SU-DHL-6 (cell line): ENCODE data around the gene MTMR12.
"Not testable (repeated sequence)": the region's sequence is repeated elsewhere in the genome, so short reads cannot be mapped to it uniquely, and the experiment has no call there.

ENCODE experiments used
- H2AFZ ChIP-seq: fragments of 200-600 bp; sonication (generic); 2 replicates; pipeline ENCODE4 v1.6.1; 2014; ENCODE audit warnings: low read depth, mild to moderate bottlenecking, moderate library complexity, mixed read lengths, antibody characterized with exemption, low read length; ENCODE audit not compliant: severe bottlenecking
- H3F3A ChIP-seq: fragments of 200-600 bp; shearing (Covaris generic); 2 replicates; pipeline ENCODE4 v1.6.0; 2016; ENCODE audit warnings: antibody characterized with exemption, mild to moderate bottlenecking; ENCODE audit not compliant: insufficient read depth
- H3K27ac ChIP-seq: fragments of 200-600 bp; sonication (generic); 2 replicates; pipeline ENCODE4 v1.5.1; 2016; ENCODE audit warnings: low read depth, mild to moderate bottlenecking, low read length, moderate library complexity, mixed read lengths
- H3K27me3 ChIP-seq: fragments of 200-600 bp; sonication (generic), shearing (Covaris generic); 2 replicates; pipeline ENCODE4 v1.6.0; 2014; ENCODE audit warnings: mild to moderate bottlenecking, low read length
- H3K36me3 ChIP-seq: fragments of 200-600 bp; sonication (generic); 2 replicates; pipeline ENCODE4 v1.6.1; 2014; ENCODE audit warnings: mild to moderate bottlenecking, low read length, mixed read lengths
- H3K4me2 ChIP-seq: fragments of 300-600, 200-600 bp; shearing (Covaris generic), sonication (generic); 2 replicates; pipeline ENCODE4 v1.6.0; 2014; ENCODE audit warnings: low read length, low read depth, mild to moderate bottlenecking; ENCODE audit not compliant: poor library complexity, severe bottlenecking
- H3K4me3 ChIP-seq: fragments of 200-600 bp; sonication (generic); 2 replicates; pipeline ENCODE4 v1.5.1; 2014; ENCODE audit warnings: antibody characterized with exemption, low read length, mild to moderate bottlenecking, mixed read lengths; ENCODE audit not compliant: insufficient read depth, poor library complexity, severe bottlenecking
- H3K79me2 ChIP-seq: fragments of 200-600 bp; sonication (generic); 2 replicates; pipeline ENCODE4 v1.6.1; 2014; ENCODE audit warnings: mild to moderate bottlenecking, low read length, moderate library complexity; ENCODE audit not compliant: insufficient read depth
- H3K9ac ChIP-seq: fragments of 200-600 bp; sonication (generic); 2 replicates; pipeline ENCODE4 v1.7.0; 2014; ENCODE audit warnings: mild to moderate bottlenecking, low read length
- H3K9me2 ChIP-seq: fragments of 200-600 bp; sonication (generic); replicated peaks from 2 replicates; pipeline ENCODE4 v1.6.1; 2014; ENCODE audit warnings: low read length; ENCODE audit not compliant: insufficient read depth
- H3K9me3 ChIP-seq: fragments of 200-600 bp; sonication (generic); 2 replicates; pipeline ENCODE4 v1.6.1; 2014; ENCODE audit warnings: low read length, mixed read lengths; ENCODE audit not compliant: insufficient read depth
- H4K20me1 ChIP-seq: fragments of 200-600 bp; sonication (generic); 2 replicates; pipeline ENCODE4 v1.6.1; 2014; ENCODE audit warnings: low read depth, mild to moderate bottlenecking, antibody characterized with exemption, low read length, moderate library complexity, mixed read lengths
- EZH2phosphoT487 ChIP-seq: fragments of 200-600 bp; sonication (generic), shearing (Covaris generic); conservative IDR thresholded peaks from 2 replicates; pipeline ENCODE4 v1.6.1; 2018; ENCODE audit warnings: mild to moderate bottlenecking, antibody characterized with exemption, low read length, moderate library complexity, mixed read lengths
- TF ChIP-seq, protein P1 (sequence below): fragments of 200-600 bp; sonication (generic); IDR thresholded peaks from one replicate; pipeline ENCODE4 v1.5.1; 2017; ENCODE audit warnings: antibody characterized with exemption, mild to moderate bottlenecking, low read length, moderate library complexity; ENCODE audit not compliant: insufficient read depth, poor library complexity, severe bottlenecking

The MTMR12 gene

DNA sequence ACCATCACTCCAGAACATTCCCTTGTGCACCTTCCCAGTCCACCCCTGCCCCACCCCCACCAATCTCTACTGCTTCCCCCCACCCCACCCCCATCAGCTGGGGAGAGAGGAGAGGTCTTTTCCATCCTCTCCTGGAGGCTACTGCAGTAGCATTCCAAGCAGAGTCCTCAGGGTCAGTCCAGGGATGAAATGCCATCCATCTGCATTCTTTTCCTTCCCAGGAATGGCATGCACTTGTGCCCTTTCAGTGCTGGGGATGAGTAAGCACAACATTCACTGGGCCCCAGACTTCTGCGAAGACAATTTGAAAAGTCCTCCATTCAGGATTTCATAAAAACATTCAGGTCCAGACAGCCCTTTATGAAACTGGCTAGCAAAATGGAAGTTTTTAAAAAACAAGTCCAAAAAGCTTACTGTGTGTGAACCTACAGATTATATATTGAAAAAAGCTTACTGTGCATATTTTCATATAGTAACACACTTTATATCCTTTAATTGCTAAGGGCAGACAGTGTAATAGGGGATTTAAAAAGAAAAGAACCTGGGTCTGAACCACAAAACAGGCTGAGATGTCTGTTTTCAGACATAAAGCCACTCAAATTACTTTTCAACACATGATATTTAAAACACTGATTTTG, 88.6 kb downstream of the MTMR12 start:
- Histone ChIP-seq H3K9me3 (no peaks in the 10 kb centered on the region), H3K9ac (no peak overlapping the region), H3K36me3 (no peaks in the 10 kb centered on the region), H3K27ac (no peak overlapping the region), H4K20me1 (no peaks in the 10 kb centered on the region), H3K4me3 (no peak overlapping the region), H3F3A (peaks cover 8% of the 10 kb centered on the region; the same call in 1 of the 2 replicates), H3K27me3 (no peaks in the 10 kb centered on the region), H3K4me2 (no peak overlapping the region), H3K79me2 (no peaks in the 10 kb centered on the region), H2AFZ (no peak overlapping the region), H3K9me2 (no peaks in the 10 kb centered on the region)
- no peak for TF ChIP-seq EZH2phosphoT487
- TF ChIP-seq, protein P1, sequence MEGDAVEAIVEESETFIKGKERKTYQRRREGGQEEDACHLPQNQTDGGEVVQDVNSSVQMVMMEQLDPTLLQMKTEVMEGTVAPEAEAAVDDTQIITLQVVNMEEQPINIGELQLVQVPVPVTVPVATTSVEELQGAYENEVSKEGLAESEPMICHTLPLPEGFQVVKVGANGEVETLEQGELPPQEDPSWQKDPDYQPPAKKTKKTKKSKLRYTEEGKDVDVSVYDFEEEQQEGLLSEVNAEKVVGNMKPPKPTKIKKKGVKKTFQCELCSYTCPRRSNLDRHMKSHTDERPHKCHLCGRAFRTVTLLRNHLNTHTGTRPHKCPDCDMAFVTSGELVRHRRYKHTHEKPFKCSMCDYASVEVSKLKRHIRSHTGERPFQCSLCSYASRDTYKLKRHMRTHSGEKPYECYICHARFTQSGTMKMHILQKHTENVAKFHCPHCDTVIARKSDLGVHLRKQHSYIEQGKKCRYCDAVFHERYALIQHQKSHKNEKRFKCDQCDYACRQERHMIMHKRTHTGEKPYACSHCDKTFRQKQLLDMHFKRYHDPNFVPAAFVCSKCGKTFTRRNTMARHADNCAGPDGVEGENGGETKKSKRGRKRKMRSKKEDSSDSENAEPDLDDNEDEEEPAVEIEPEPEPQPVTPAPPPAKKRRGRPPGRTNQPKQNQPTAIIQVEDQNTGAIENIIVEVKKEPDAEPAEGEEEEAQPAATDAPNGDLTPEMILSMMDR = no peak

DNA sequence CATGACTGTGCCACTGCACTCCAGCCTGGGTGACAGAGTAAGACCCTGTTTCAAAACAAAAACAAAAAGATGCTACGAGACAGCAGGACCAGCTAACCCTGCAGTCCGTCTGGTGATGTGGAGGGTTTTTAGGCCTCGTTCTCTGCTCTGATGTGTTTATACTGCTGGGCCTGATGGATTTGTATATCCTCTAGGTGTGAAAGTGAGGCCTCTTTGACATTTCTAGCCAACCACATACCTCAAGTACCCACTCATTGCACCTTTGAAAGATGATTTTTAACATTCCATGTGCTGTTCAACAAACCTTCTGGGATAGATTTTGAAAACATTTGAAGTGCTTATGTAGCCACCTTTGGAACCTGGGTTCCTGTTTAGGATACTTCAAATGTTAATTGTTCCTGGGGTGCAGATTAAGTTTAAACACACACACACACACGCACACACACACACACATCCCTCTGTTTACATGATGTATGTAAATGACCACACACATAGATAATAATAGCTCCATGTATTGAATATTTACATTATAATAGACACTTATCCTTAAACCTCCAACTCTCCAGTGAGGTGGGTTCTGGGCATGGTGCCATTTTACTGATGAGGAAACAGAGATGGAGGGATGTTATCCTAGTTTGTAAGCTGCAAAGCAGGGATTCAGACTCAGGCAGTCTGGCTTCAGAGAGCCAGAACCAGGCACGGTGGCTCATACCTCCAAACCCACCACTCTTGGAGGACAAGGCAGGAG, 89.8 kb downstream of the MTMR12 start:
- H3F3A ChIP-seq = peaks cover 8% of the 10 kb centered on the region; the same call in 1 of the 2 replicates
- H2AFZ ChIP-seq = no peak overlapping the region
- no peaks in the 10 kb centered on the region for H3K79me2 ChIP-seq
- no peaks in the 10 kb centered on the region for H4K20me1 ChIP-seq
- no peaks in the 10 kb centered on the region for H3K36me3 ChIP-seq
- H3K27ac ChIP-seq = no peak overlapping the region
- H3K9me2 ChIP-seq = no peaks in the 10 kb centered on the region
- H3K27me3 ChIP-seq = no peaks in the 10 kb centered on the region
- TF ChIP-seq EZH2phosphoT487 = no peak
- TF ChIP-seq, protein P1 = no peak
- no peaks in the 10 kb centered on the region for H3K9me3 ChIP-seq
- no peak overlapping the region for H3K9ac ChIP-seq
- no peak overlapping the region for H3K4me3 ChIP-seq
- no peak overlapping the region for H3K4me2 ChIP-seq

DNA sequence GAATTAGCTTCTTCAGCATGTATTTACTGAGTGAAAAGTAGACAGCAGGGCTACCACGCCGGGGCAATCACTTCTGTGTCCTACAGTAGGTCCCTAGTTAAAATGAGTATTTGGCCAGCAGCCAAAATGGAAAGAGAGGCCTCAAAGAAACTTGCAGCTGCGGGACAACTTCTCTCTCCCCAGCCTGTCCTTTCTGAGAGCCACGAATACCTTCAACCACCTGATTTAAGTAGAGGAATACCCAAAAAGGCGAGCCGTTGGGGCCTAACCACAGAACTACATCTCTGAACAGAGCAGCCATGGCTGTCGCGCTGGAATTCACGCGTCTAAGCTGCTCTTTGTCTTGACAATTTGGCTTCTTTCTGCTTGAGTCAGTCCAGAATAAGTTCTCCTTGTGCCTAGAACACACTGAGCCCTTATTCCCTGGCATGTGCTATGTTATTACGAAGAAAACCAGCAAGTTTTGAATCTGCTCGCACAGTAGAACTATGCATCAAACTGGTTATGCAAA, 94.8 kb downstream of the MTMR12 start:
- Histone ChIP-seq H3K9ac (no peak overlapping the region), H3K36me3 (no peaks in the 10 kb centered on the region), H3K4me2 (no peak overlapping the region), H3K9me2 (no peaks in the 10 kb centered on the region), H3K4me3 (no peak overlapping the region), H3K27ac (no peak overlapping the region), H3F3A (no peaks in the 10 kb centered on the region), H3K9me3 (no peaks in the 10 kb centered on the region), H3K27me3 (no peaks in the 10 kb centered on the region), H3K79me2 (no peaks in the 10 kb centered on the region), H4K20me1 (no peaks in the 10 kb centered on the region), H2AFZ (peak overlapping the region; percentile 36)
- no peak for TF ChIP-seq EZH2phosphoT487
- TF ChIP-seq, protein P1 = no peak

DNA sequence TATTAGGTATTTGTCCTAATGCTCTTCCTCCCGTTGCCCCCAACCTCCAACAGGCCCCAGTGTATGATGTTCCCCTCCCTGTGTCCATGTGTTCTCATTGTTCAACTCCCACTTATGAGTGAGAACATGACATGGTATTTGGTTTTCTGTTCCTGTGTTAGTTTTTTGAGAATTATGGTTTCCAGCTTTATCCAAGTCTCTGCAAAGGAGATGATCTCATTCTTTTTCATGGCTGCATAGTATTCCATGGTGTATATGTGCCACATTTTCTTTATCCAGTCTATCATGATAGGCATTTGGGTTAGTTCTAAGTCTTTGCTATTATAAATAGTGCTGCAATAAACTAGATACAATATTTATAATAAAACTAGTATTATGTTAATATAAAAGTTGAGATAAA, 98.4 kb downstream of the MTMR12 start:
- H3F3A ChIP-seq, H3K9ac ChIP-seq, H3K27me3 ChIP-seq, H3K4me3 ChIP-seq, H3K4me2 ChIP-seq, H3K27ac ChIP-seq, H3K9me3 ChIP-seq, H3K79me2 ChIP-seq, H3K36me3 ChIP-seq, H4K20me1 ChIP-seq, H2AFZ ChIP-seq, H3K9me2 ChIP-seq: not testable (repeated sequence)
